GM19035 (cell line): ENCODE measurements around the gene RUFY2.
A peak's percentile ranks its signal among the peaks of the same experiment; 100 is the strongest.
"Not testable (repeated sequence)": the region's sequence is repeated elsewhere in the genome, so short reads cannot be mapped to it uniquely, and the experiment has no call there.

Experiments
- ATAC-seq: cut with Tn5 transposase; IDR thresholded peaks from one replicate; pipeline ENCODE4 v1.9.1; 2021; ENCODE audit not compliant: unreplicated experiment

Gene RUFY2, protein sequence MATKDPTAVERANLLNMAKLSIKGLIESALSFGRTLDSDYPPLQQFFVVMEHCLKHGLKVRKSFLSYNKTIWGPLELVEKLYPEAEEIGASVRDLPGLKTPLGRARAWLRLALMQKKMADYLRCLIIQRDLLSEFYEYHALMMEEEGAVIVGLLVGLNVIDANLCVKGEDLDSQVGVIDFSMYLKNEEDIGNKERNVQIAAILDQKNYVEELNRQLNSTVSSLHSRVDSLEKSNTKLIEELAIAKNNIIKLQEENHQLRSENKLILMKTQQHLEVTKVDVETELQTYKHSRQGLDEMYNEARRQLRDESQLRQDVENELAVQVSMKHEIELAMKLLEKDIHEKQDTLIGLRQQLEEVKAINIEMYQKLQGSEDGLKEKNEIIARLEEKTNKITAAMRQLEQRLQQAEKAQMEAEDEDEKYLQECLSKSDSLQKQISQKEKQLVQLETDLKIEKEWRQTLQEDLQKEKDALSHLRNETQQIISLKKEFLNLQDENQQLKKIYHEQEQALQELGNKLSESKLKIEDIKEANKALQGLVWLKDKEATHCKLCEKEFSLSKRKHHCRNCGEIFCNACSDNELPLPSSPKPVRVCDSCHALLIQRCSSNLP

DNA sequence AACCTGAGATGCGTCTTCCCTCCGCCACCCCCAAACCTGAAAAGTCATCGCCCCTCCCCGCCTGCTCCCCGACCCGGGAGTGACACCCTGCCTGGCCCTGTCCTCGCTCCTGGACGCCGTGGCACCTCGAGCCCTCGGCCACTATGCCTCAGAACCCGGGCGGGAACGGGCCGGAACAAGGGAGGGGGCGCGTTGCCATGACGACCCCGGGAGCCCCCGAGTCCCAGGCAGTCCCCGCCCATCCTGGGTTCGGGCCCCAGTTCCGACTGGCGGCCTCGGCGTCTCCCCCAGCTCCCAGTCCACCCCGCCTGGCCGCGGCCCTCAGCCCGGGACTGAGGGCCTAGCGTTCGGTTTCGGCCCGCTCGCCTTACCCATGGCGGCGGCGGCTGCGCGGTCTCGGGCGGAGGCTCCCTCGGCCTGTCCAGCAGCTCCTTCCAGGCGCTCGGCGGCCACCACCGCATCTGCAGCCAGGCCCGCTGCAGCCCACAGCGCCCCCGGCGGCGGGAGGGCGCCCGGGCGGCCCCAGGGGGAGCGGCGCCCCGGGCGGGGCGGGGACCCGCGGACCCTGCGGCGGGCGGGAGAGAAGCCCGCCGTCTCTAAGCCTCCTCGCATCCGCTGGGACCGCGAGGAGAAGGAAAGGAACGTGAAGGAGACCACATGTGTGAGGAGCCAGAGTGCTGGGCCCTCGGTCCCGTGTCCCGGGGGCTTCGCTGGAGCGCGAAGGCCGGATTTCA lies at the start of gene RUFY2:
TSS of gene RUFY2 (minus strand) at position 463 of the 734 bp plus-strand sequence. CDS start at position 375, 88 bp downstream.
- peak; percentile 93 for ATAC-seq

DNA sequence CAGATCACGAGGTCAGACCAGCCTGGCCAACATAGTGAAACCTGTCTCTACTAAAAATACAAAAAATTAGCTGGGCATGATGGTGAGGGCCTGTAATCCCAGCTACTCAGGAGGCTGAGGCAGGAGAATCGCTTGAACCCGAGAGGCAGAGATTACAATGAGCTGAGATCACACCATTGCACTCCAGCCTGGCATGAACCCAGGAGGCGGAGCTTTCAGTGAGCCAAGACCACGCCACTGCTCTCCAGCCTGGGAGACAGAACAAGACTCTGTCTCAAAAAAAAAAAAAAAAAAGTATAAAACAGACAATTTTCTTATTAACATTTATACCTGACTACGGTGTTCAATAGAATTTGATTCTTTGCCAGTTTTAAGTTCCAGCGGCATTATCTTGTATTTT lies 42.6 kb upstream of the RUFY2 start:
- ATAC-seq: not testable (repeated sequence)

DNA sequence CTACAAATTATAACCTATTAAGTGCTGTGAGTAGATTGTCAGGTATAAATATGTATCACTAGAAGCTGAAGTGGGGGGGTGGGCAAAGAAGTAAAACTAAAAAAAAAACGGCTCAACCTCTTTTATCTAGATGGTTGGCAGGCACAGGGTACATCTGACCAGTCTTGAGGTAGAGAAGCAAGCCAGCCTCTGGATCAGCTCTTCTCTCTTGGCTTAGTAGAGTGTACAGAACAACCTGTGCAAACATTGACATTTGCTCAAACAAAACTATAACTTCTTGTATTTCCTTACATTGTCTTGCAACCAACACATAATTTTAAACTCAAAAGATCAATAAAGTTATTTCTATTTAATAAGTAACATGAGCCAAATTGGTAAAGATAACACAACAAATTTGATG lies 39.1 kb upstream of the RUFY2 start:
- no peak for ATAC-seq

DNA sequence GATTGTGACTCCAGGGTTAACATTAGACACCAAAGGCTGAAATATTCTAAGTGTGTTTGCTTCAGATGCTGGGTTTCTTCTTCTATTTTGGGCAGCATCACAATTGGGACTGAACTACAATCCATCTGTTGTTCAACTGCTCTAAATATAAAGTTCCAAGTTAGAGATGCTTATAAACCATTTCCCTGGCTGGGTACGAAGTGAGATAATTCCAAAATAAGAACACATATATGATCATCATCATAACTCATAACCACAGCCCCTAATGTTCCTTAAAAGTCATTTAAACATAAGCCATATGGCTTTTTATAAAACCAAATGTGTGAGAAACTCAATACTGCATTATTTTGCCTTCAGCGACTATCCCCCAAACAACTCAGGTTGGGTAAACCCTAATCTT lies 35.9 kb upstream of the RUFY2 start:
- no peak for ATAC-seq

DNA sequence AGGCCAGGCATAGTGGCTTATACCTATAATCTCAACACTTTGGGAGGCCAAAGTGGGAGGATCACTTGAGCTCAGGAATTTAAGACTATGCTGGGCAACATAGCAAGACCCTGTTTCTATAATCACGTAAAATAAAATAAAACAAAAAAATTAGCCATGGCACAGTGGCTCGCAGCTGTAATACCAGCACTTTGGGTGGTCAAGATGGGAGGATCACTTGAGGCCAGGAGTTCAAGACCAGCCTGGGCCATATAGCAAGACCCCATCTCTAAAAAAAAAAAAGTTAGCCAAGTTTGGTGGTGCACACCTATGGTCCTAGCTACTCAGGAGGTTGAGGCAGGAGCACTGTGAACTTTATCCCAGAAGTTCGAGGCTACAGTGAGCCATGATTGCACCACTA lies 33.8 kb upstream of the RUFY2 start:
- ATAC-seq: no peak

DNA sequence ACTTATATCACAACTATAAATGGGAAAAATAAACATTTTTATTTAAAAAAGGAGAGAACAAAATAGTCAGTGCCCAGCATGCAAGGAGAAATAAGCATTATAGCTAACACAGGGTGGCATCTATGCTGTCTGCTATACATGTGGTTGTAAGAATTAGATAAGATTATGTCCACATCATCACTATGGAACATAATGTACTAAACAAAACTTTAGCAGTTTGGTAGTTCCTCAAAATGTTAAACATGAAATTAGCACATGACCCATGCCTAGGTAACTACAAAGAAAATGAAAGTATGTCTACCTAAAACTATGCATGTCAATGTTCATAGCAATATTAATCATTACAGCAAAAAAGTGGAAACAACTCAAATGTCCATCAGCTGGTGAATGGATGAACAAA lies 28.7 kb upstream of the RUFY2 start:
- ATAC-seq: no peak

DNA sequence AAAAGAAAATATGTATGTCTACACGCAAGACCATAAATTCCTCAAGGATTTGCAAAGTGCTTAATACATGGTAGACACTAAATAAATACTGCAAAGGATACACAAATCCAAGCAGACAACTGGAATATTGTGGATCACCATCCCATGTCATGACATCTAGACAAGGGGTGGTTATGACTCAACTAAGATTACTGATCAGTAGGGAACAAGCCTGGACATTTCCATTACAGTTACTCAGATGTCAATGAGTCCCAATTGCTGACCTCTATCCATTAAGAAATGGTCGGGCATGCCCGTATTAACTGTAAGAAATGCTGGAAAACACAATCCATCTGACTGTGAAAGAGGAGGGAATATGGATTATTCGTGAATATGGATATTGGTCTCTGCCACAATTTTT lies 27.6 kb upstream of the RUFY2 start:
- no peak for ATAC-seq

DNA sequence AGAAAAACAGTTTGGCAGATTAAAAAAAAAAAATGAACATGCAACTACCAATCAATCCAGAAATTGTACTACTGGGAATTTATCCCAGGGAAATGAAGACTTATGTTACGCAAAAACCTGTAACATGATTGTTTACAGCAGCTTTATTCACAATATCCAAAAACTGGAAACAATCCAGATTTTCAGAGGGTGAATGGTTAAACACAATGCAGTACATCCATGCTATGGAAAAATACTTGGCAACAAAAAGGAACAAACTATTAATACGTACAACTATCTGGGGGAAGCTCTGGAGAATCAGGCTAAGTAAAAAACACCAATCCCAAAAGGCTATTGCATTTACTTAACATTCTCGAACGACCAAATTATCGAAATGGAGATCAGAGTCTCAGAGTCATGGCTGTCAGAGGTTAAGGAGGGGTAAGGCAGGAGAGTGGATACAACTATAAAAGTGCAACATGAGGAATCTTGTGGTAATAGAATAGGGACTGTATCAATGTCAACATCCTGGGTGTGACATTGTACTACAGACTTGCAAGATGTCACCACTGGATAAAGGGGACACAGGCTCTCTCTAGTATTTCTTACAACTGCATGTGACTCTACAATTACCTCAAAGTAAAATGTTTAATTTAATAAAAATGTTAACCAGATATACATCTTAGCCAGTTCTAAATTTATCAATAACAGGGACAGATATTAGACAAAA lies 21.5 kb upstream of the RUFY2 start:
- ATAC-seq: no peak

DNA sequence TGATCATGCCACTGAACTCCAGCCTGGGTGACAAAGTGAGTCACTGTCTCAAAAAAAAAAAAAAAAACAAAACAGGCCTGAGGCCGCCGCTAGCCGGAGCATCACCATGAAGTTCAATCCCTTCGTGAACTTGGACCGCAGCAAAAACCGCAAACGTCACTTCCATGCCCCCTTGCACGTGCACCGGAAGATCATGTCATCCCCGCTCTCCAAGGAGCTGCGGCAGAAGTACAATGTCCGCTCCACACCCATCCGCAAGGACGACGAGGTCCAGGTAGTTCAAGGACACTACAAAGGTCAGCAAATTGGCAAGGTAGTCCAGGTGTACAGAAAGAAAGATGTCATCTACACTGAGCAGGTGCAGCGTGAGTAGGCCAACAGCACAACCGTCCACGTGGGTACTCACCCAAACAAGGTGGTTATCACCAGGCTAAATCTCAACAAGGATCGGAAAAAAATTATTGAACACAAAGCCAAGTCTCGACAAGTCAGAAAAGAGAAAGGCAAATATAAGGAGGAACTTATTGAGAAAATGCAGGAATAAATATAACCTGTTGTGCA lies 17.5 kb upstream of the RUFY2 start:
- ATAC-seq: no peak

DNA sequence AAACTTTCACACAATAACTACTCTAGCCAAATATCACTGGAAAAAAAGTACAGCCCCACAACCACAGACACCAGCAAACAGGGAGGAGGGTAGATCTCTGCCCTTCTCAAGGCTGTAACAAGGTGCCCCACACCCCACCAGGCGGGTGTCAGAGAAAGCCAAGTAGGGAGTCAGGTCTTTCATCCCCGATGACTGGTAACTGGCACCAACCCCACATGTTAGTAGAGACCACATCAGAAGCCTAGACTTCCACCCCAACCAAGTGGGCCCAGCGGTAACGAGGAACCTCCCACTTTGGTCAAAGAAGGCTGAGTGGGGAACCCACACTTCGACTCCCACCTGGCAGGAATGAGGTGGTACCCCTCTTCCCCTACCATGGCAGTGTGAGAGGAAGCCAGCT lies 16.4 kb upstream of the RUFY2 start:
- ATAC-seq: no peak

DNA sequence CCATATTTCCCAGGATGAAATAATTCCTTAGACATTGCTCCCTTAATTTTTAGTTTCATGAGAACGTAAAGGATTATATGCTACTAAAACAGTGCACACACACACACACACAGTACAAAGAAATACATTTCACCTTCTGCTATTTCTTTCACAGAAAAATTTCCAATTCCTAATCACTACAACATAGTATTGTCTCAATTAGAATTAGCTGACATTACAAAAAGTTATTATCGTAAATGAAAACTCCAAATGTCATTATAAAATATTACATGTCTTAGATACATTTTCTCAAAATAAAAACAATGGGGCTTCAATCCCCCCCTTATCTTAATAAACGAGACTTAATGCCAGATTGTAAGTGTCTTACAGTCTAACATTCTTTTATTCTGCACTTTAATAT lies 12.3 kb upstream of the RUFY2 start:
- no peak for ATAC-seq

DNA sequence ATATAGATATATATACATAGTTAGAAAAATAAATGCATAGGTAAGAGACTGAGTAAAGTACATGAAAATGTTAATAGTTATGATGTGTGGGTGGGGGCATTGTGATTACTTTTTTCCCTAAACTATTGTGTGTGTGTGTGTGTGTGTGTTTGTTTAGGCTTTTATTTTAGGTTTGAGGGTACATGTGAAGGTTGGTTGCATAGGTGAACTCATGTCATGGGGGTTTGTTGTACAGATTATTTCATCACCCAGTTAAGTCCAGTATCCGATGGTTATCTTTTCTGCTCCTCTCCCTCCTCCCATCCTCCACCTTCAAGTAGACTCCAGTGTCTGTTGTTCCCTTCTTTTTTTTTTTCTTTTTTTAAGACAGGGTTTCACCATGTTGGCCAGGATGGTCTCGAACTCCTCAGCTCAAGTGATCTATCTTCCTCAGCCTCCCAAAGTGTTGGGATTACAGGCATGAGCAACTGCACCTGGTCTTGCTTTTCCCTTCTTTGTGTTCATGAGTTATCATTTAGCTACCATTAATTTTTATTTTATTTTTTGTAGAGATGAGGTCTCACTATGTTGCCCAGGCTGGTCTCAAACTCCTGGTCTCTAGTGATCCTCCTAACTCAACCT lies 1.9 kb upstream of the RUFY2 start:
- ATAC-seq: no peak

DNA sequence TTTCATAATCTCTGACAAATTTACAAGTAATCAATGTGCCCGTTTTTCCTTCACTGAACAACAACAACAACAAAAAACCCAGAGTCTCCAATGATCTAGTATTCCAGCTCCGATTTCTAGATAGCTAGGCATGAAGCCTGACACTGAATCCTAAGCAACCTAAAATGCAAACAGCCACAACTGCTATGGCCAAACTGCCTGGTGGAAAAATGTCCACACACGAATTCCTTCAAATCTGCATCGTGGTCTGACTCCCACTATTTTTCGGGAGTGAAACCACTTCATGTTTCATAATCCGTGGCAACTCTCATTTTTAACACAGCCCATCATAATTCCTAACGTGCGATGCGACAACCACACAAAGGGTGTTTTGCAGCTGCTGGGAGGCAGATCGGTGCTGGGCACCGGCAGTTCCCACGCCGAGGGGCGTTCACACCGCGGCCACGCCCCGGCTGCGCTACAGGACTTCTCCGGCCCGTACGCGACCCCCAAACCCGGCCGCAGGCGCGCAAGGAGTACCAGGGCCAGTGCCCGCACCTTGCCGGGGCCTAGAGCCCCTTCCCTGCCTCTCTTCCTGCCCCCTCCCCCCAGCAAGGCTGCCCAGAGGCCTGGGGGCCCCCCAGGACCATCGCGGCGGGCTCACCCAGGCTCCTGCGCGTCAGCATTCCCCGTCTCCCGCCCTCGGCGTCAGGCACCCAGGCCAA lies 814 bp downstream of the RUFY2 start:
- ATAC-seq: peak; percentile 45

DNA sequence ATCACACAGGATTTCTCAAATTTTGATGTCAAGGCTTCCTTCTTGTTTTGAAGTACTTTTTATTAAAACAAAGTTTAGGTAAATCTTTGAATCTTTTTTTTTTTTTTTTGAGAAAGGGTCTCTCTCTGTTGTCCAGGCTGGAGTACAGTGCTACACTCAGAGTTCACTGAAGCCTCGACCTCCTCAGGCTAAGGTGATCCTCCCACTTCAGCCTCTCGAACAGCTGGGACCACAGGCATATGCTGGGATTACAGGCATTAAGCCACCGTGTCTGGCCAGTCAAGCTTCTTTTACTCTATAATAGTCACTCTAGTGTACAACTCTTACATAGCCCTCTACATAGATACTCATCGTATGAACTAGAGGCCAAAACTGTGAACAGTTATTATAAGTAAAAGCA lies 3.4 kb downstream of the RUFY2 start:
- ATAC-seq: no peak

DNA sequence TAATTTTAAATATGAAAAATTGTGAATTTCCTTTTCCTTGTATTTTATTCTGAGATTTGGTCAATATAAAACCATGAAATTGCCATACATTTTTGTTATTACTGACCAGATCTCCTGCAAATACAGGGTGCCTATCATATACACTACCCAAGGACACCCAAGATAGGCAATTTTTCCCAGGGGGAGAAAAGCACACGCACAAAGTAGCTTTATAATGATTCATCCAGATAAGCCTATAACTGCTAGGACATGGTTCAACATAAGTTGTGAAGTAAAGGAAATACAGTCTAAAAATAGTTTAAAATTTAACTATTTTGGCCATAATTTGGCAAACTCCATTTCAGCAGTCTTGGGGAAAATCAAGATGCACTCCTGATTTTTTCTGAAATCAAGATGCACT lies 4.8 kb downstream of the RUFY2 start:
- ATAC-seq: no peak

DNA sequence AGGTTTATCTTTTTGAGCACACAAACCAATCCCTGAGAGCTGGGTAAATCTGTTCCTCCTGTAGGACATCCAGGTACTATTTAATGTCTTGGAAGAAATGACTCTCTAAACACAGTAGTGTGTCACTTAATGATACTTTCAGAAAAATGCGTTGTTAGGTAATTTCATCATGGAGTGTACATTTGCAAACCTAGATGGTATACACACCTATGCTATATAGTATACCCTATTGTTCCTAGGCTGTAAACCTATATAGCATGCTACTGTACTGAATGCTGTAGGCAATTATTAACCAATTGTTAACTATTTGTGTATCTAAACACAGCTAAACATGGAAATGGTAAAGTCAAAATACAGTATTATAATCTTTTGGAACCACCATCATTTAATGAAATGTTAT lies 10.1 kb downstream of the RUFY2 start:
- no peak for ATAC-seq

DNA sequence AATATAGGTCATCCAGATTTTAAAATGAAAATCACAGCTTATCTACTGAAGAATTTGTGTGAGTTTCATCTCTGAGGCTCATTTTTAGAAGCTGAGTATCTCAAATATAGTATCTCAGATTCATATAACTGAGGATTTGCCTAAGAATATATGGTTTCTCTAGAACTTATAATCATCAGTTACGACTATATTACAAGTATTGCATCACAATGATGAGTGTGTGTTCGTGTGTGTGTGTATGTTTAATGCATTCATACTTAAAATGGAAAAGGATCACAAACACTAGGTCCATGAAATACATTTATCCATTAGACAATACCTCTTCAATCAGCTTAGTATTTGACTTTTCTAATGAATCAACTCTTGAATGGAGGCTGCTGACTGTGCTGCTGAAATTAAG lies 21.3 kb downstream of the RUFY2 start:
- ATAC-seq: no peak

DNA sequence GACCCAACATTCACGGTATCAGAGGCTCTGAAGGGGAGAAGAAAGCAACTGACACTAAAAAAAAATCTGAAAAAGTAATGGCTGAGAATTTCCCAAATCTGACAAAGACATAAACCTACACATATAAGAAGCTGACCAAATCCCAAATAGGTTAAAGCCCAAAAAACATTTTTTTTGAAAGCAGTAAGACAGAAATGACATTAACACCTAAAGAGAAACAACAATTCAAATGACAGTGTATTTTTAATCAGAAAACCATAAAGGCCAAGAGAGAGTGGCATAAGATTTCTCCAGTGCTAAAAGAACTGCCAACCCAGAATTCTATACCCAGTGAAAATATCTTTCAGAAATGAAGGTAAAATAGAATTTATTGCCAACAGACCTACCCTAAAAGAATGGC lies 35.5 kb downstream of the RUFY2 start:
- ATAC-seq: no peak

DNA sequence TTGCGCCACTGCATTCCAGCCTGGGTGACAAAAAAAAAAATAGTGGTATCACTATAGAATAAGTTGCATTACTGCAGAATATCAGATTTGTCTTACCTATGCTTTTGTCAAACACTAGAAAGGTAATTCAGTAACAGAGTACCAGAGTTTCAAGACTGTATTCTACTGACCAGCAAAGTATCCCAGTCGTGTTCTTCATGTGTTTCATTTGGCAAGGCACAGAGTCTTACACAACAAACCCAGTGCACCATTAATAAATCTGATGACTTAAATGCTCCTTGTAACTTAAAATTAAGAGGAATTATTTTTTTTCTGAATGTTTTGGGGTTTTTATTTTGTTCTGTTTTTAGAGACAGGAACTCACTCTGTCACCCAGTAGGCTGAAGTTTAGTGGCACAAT lies 40.0 kb downstream of the RUFY2 start:
- ATAC-seq: no peak

DNA sequence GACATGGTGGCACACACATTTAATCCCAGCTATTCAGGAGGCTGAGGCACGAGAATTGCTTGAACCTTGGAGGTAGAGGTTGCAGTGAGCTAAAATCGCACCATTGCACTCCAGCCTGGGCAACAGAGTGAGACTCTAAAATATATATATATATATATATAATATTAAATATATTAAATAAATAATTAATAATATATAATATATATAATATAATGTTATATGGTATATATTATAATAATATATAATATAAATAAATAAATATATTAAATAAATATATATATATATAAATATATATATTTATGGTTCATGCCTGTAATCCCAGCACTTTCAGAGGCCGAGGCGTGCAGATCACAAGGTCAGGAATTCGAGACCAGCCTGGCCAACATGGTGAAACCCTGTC lies 40.5 kb downstream of the RUFY2 start:
- ATAC-seq: no peak
